Epithelial cell of esophagus (primary cell): ENCODE data around the gene AMDHD2.

ENCODE experiments used
- DNase-seq: peaks from one replicate; pipeline ENCODE4 v3.0.0; 2010; ENCODE audit warnings: low read depth
- H3K4me3 ChIP-seq: 2 replicates; pipeline ENCODE4 v1.5.1; 2011; ENCODE audit warnings: mild to moderate bottlenecking, low read length, control low read depth
- TF ChIP-seq, protein P1 (sequence below): IDR thresholded peaks from 2 replicates; pipeline ENCODE4 v1.5.1; 2011; ENCODE audit warnings: low read depth, mild to moderate bottlenecking, low read length, control low read depth, inconsistent platforms; ENCODE audit not compliant: insufficient read depth; ENCODE audit errors: missing control alignments

Gene AMDHD2

DNA sequence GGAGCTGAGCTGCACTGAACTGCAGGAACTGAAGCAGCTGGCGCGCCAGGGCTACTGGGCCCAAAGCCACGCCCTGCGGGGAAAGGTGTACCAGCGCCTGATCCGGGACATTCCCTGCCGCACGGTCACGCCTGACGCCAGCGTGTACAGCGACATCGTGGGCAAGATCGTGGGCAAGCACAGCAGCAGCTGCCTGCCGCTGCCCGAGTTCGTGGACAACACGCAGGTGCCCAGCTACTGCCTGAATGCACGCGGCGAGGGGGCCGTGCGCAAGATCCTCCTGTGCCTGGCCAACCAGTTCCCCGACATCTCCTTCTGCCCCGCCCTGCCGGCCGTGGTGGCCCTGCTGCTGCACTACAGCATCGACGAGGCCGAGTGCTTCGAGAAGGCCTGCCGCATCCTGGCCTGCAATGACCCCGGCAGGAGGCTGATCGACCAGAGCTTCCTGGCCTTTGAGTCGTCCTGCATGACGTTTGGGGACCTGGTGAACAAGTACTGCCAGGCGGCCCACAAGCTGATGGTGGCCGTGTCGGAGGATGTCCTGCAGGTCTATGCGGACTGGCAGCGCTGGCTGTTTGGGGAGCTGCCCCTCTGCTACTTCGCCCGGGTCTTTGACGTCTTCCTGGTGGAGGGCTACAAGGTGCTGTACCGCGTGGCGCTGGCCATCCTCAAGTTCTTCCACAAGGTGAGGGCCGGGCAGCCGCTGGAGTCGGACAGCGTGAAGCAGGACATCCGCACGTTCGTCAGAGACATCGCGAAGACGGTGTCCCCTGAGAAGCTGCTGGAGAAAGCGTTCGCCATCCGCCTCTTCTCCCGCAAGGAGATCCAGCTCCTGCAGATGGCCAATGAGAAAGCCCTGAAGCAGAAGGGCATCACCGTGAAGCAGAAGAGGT is 23.7 kb upstream of the AMDHD2 start:
- no peak overlapping the region for H3K4me3 ChIP-seq
- DNase-seq, result no peak
- TF ChIP-seq, protein P1, sequence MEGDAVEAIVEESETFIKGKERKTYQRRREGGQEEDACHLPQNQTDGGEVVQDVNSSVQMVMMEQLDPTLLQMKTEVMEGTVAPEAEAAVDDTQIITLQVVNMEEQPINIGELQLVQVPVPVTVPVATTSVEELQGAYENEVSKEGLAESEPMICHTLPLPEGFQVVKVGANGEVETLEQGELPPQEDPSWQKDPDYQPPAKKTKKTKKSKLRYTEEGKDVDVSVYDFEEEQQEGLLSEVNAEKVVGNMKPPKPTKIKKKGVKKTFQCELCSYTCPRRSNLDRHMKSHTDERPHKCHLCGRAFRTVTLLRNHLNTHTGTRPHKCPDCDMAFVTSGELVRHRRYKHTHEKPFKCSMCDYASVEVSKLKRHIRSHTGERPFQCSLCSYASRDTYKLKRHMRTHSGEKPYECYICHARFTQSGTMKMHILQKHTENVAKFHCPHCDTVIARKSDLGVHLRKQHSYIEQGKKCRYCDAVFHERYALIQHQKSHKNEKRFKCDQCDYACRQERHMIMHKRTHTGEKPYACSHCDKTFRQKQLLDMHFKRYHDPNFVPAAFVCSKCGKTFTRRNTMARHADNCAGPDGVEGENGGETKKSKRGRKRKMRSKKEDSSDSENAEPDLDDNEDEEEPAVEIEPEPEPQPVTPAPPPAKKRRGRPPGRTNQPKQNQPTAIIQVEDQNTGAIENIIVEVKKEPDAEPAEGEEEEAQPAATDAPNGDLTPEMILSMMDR, result no peak

DNA sequence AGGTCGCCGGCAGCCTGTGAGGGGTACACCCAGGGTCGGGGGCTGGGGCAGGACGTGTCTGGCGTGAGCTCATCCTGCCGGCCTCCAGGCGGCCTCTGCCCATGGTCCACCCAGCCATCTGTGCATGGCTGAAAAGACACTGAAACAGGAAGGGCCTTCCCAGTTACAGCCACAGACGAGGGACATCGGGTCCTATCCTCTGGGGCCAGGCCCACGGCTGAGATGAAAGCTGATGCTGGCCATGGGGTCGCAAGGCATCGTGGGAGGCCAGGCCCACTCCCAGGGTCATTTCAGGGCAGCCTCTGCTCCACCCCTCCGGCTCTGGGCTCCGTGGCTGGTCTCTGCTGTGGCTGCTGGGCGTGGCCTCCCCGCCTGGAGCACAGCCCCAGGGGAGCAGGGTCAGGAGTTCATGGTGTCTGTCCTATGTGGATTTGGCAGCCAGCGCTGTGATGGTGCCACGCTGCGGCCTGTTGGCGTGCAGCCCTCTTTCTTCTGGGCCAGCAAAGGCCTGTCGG is 23.0 kb upstream of the AMDHD2 start:
- H3K4me3 ChIP-seq, result no peak overlapping the region
- TF ChIP-seq, protein P1, result no peak
- DNase-seq, result no peak

DNA sequence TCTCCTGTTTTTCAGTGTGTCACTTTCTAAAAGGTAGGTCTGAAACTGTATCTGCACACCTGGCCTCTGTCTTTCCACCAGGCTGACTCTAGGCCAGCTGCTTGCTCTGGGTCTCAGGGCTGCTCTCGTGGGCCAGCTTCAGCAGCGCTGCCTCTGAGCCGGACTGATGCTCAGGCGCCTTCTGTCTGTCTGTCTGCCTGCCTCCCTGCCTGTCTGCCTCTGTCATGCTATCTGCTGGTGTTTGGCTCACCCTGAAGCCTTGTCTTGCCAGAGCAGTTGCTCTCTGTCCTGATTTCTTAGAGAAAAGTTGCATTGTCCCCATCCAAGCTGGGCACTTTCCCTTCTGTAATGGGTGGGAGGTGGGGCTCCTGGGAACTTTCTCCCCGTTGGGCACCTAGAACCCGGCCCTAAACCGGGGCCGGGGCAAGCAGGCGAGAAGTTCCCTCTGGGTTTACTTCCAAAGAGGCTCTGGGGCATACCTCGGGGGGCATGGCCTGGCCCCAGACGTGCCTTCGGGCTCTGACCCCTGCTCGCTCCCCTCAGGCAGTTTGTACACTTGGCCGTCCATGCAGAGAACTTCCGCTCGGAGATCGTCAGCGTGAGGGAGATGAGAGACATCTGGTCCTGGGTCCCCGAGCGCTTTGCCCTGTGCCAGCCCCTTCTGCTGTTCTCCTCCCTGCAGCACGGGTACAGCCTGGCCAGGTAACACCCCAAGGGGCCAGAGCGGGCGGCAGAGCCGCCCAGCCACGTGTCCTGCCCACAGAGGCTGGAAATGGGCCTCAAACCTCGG is 22.3 kb upstream of the AMDHD2 start:
- H3K4me3 ChIP-seq, result no peak overlapping the region
- no peak for DNase-seq
- TF ChIP-seq, protein P1, result no peak

DNA sequence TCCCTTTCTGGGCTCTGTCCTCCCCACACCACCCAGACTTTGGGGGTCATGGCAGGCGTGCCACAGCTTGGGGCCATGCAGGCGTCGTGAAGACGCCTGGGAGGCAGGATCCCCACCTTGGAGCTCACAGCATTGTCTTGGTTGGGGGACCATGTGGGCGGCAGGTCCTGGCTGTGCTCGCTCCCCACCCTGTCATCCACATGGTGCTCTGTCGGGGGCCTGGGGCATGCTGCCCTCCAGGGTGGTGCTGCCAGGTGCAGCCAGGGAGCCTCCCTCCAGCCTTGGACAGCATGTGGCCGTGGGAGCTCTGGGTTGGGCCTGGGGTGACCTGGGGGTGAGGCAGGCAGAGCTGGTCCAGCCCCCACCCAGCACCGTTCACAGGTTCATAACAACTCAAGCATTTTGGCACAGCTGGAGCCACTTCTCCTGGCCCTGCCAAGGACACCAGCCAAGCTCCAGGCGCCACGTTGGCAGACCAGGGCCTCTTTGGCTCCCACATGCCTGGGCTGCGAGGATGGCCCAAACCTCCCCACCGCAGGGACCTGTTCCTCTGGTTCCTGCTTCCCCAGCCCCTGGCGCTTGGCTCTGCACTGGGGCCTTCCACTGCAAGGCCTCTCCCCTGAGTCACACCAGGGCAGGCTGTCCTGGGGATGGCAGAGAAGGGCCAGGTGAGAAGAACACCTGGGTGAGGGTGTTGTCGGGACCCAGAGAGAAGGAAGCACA is 21.5 kb upstream of the AMDHD2 start:
- no peak overlapping the region for H3K4me3 ChIP-seq
- TF ChIP-seq, protein P1, result no peak

DNA sequence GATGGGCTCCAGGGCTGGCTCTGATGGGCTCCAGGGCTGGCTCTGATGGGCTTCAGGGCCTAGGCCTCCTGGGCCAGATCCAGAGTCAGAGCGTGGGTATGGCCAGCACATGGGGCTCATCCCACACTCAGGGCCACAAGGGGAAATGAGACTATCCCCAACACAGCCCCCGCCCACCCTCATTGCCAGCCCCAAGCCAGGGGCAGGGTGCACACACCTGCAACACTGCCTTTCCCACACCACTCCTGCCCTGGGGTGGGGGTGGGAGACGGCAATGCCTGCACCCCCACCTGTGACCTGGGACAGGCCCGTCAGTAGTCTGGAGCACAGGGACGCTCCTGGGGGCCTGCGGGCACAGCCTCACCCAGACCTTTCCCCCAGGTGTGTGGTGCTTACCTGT is 20.7 kb upstream of the AMDHD2 start:
- H3K4me3 ChIP-seq, result no peak overlapping the region
- TF ChIP-seq, protein P1, result no peak
- DNase-seq, result no peak

More for the DNA sequence above, 21.5 kb upstream of the AMDHD2 start:
- DNase-seq, result peak; percentile 69

DNA sequence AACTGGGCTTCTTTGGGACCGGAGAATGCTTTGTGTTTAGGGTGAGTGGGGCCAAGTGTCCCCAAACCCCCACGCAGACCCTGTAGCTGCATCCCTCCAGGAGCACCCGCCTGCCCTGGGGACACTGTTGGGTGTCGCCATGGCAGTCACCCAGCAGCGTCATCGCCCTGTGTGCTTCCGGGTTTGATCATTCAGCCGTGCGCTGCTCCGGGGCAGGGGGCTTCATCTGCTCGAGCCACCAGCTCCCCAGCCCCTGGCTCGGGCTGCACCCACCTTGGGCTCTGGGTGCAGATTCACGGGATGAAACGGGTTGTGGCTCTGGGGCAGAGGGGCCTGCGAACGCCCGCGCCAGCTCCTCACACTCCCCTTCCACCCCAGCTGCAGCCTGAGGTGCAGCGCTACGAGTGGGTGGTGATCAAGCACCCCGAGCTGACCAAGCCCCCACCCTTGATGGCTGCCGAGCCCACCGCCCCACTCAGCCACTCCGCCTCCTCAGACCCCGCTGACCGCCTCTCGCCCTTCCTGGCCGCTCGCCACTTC is 20.2 kb upstream of the AMDHD2 start:
- TF ChIP-seq, protein P1, result no peak
- H3K4me3 ChIP-seq, result no peak overlapping the region

More for the DNA sequence above, 20.2 kb upstream of the AMDHD2 start:
- no peak for DNase-seq
